CD4-positive, alpha-beta T cell treated with Interleukin-1 beta for 1 hour (primary cell): ENCODE data around the gene SLC12A9.
"Not testable (repeated sequence)": the region's sequence is repeated elsewhere in the genome, so short reads cannot be mapped to it uniquely, and the experiment has no call there.

ENCODE experiments used
- DNase-seq, 2 donors: peaks; one replicate each; pipeline ENCODE4 v3.0.0-alpha.2; 2020 to 2022

The SLC12A9 gene

DNA sequence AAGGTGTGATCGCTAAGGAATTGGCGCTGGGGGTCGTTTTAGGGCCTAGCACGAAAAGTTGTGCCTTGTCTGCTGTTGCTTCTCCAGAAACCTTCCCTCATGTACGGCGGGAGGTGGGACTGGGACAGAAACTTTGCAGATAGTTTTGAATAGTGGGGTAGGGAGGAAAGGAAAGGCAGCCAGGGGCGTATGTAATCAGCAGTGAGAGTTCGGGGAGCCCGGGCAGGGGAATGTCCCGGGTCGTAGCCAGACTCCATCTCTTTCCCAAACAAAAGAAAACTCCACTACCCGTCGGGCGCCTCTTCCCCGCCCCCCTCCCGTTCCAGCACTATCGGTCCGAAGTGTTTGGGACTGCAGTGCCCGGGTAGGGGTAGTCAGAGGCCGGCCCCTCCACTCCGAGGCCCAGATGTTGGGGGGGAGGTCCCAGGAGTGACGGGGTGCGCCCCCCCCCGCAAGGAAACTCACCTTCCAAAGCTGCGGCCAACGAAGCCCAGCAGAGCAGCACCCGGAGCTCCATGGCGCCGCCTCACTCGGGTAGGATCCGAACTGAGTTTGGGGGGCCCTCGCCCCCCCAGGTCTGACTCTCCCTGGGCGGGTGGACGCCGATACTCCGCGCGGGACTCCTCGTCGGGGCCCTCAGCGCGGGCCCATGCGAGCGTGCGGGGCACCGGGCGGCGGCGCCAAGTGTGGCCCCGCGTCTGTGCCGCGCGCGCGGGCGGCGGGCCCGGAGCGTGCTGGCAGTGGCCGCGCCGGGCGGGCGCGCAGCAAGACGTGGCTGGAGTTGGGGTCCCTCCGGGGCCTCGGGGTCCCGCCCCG, 25.8 kb upstream of the SLC12A9 start:
- no peak for DNase-seq

DNA sequence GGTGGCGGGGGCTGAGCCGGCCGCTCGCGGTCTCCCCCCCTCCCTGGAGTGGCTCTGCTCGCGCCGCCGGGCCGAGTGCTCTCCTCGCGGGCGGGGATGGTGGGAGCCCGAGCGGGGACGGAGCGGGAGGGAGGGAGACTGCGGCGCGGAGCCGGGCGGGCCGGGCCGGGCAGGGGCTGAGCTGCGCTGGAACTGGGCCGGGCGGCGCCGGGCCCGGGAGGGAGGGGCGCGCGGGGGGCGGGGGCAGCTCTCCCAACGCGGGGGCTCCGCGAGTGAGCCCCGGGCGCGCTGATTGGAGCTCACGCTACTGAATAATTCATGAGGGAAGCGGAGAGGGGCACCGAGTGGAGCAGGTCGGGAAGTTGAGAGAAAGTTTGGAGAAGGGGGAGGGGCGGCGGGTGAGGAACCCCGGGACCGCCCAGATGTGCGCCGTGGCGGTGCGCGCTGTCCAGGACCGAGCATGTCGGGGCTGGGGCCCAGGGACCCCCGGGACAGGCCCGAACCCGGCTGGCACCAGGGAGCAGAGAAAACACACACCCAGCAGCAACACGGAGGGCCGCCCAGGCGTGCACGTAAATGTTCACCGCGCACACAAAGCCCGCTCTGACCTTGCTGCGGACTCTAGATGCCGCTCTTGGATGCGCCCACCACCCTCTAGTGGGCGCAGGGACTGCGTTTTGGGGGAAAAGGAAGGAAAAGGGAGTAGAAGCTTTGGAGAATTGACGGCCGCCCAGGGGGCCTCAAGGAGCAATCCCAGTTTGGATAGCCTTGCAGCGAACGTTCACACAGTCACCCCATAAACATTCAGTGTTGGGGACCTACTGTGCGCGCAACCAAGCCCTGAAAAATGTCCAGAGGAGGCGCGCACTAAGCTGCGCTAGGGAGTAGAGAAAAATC, 24.9 kb upstream of the SLC12A9 start, which contains the start of gene EPHB4:
Gene EPHB4, minus strand, starts transcription at position 194 of the 897 bp plus-strand sequence. CDS start 493 bp downstream, outside the sequence.
- DNase-seq = no peak

DNA sequence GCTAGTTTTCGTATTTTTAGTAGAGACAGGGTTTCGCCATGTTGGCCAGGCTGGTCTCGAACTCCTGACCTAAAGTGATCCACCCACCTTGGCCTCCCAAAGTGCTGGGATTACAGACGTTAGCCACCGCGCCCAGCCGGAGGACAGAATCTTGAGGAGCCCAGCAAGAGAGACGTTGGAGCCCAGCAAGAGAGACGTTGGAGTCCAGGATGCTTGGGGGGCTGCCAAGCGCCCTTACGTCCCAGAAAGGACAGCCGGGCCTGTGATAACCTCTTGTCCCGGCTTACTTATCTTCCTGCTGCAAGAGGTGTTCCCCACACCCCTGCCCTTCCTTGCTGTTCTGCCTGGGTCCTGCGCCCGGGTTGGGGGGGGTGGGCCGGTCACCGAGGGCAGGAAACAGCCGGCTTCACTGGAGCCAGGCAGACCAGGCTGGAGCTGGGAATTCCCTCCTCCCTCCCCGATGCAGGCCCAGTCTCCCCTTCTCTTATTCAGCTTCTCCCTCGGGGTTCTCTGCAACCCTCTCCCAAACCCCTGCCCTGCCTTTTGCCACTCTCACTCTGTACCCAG, 23.3 kb upstream of the SLC12A9 start:
- DNase-seq = no peak

DNA sequence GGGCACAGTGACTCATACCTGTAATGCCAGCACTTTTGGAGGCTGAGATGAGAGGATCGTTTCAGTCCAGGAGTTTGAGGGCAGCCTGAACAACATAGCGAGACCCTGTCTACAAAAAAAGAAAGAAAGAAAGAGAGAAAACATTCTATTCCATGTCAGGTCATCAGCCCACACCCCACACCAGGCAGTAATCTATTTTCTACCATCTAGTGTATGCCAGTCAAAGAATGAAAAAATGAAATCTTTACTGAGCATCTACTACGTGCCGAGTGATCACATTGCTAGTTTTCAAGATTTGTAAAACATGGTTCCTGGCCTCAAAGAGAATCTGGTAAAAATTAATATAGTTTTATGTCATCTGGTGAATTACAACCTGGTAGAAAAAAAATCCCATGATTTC, 22.1 kb upstream of the SLC12A9 start:
- DNase-seq = no peak

DNA sequence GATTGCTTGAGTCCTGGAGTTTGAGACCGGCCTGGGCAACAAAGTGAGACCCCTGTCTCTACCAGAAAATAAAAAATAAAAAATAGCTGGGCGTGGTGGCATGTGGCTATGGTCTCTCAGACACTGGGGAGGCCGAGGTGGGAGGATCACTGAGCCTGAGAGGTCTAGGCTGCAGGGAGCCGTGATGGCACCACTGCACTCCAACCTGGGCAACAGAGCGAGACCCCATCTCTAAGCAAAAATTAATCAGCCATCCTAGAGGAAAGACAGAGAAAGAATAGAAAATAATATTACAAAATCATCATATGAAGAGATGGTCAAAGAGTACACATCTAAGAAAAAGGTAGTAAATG, 20.3 kb upstream of the SLC12A9 start:
- DNase-seq = no peak

DNA sequence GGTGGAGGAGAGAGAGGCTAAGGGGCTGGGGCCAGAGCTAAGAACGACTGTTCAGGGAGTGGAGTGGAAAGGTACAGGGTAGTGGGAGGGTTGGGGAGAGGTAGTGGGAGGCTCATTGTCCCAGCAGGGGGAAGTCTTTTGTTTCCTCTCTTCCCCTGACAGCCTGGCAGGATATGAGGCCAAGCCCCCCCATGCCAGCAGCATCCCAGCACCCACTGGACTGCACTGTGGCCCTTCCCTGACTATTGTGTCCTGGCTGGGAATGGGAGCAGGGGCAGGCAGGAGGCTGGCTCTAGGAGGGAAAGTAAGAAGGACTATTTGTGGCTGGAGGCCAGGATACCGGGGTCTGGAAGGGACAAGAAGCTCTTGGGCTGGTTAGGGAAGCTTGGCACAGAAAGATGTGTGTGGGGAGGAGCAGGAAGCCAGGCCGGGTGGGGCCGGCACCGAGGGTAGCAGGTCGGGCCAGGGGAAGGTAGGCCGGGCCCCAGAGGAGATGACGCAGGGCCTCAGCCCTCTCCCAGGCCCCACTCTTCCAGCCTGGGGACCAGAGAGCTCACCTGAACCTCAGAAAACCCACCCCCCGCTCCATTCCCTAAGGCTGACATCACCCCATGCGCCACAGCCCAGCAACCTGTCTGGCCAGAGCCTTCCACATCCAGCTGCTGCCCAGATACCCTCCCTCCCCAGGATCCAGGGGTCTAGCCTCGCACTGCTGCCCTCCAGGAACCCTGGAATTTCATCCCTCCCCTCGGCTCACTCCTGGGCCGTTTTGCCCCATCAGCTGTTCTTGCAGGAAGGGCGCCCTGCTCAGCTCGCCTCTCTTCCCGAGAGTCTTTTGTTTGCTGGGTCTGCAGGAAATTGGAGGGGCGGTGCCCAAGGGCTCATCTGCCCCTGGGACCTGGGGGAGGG, 16.4 kb upstream of the SLC12A9 start:
- no peak for DNase-seq

DNA sequence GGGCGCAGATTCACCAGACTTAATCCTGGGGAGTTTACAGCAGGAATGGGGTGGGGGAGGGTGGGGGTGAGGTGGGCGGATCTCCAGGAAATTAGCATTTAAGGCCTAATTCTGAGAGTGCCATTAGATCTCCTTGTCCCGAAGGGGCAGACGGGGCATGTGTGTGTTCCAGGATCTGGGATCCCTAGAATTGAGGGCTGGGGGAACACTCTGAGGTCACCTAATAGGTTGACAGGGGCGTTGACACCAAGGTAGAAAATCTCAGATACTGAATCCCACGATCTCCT, 15.8 kb upstream of the SLC12A9 start:
- no peak for DNase-seq

DNA sequence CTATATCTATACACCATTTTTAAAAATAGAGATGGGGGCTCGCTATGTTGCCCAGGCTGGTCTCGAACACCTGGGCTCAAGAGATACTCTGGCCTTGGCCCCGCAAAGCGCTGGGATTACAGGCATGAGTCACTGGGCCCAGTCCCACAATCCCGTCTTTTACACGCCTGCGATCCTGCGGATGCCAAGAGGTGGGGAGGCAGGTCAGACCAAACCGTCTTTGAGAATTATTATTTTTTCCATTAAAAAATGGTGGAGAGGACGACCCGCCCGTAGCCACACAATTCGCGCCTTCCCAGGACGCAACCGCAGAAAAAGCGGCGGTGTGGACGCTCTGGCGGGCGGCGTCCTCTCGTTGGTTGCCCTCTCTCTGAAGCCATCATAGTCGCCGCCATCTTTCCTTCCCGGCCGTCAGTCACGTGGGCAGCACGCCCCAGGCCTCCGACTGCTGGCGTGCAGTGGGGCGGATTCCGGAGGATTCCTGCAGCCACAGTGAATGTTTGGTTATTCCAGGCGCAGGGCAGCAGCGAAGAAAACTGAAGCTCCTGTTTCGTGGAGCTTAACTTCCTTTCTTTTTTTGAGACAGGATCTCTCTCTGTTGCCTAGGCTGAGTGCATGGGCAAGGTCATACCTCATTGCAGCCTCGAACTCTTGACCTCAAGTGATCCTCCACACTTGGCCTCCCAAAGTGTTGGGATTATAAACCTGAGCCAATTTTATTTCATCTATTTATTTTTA, 15.2 kb upstream of the SLC12A9 start:
- DNase-seq = peak; percentile 78 to 82

DNA sequence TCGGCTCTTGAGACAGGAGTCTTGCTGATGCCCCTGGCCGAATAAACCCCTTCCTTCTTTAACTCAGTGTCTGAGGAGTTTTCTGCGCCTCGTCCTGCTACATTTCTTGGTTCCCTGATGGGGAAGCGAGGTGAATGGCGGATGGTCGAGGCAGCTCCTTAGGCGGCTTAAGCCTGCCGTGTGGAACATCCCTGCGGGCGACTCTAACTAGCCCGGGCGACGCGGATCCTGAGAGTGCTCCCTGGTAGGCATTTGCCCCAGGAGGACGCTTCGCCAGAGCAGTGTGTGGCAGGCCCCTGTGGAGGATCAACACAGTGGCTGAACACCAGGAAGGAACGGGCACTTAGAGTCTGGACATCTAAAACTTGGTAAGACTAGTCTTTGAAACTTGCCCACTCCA, 13.2 kb upstream of the SLC12A9 start:
- DNase-seq = no peak

DNA sequence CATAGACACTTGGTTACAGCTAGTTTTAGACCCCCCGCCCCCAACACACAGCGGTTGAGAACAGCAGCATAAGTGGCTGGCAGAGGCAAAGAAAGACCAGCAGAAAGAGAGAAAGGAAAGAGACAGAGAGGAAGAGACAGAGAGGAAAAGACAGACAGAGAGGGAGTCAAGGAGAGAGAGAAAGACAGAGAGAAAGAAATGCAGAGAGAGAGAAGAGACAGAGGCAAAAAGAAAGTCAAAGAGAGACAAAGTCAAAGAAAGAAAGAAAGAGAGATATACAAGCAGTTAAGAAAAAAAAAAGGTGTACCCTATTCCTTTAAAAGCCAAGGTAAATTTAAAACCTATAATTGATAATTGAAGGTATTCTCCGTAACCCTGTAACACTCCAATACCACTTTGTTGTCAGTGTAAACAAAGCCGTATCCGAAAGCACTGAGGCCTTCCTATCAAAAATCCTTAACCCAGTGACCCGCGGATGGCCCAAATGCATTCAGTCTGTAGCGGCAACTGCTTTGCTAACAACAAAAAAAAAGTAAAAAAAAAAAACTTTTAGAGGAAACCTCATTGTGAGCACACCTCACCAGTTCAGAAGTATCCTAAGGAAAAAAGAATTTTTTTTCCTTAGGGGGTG, 11.9 kb upstream of the SLC12A9 start:
- DNase-seq = no peak

DNA sequence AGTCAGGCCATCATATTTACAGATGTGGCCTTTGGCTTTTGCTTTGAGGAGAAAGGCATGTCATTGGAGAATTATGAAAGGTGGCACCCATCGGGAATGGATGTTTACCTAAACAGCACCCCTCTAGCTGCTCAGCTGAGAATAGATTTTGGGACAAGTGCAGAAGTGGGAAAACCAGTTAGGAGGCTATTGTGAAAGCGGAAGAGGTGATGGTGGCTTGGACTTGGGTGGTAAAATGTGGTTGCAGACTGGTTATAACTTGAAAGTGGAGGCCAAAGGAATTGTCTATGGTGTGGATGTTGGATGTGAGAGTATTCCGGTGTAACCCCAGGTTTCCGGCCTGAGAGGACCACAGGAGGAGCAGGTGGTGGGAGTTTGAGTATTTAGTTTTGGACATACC, 5.2 kb upstream of the SLC12A9 start:
- no peak for DNase-seq

DNA sequence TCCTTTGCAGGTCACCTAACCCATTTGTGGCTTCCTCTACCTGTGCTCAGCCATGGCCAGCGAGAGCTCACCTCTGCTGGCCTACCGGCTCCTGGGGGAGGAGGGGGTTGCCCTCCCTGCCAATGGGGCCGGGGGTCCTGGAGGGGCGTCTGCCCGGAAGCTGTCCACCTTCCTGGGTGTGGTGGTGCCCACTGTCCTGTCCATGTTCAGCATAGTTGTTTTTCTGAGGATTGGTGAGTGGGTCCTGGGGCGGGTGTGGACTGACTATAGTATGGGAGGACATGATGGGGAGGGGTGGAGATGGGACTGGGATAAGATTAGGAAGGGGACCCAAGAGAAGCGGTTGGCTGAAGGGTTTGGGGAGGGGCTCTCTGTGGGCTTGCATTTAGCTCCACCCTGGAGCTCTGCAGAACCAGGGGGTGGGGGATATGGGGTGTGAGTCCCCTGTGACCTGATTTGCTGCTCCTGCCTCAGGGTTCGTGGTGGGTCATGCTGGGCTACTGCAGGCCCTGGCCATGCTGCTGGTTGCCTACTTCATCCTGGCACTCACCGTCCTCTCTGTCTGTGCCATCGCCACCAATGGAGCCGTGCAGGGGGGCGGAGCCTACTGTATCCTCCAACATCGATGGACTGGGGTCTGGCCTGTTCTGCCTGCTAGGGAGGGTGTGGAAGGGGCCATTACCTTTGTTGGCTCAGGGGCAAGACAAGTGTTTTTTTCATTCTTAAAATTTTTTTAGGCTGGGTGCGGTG, 1.8 kb downstream of the SLC12A9 start:
- no peak for DNase-seq

DNA sequence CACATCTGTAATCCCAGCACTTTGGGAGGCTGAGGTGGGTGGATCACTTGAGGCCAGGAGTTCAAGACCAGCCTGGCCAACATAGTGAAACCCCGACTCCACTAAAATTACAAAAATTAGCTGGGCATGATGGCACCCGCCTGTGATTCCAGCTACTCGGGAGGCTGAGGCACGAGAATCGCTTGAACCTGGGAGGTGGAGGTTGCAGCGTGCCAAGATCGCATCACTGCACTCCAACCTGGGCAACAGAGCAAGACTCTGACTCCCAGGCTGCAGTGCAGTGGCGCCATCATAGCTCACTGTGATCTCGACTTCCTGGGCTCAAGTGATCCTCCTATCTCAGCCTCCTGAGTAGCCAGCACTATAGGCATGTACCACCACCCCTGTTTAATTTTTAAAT, 2.4 kb downstream of the SLC12A9 start:
- not testable (repeated sequence) for DNase-seq

DNA sequence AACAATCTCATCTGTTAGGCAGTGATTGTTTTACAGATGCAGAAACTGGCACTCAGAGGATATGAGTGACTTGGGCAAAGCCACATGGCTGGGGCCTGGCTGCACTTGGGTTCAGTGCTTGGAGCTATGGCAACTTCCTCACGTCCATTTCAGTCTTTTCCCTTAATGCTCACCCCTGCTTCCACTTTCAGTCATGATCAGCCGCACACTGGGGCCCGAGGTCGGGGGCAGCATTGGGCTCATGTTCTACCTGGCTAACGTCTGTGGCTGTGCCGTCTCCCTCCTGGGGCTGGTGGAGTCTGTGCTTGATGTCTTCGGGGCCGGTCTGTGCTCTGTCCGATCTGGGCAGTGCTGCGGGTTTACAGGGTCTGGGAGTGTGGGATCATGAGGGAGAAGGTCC, 3.0 kb downstream of the SLC12A9 start:
- DNase-seq = no peak

DNA sequence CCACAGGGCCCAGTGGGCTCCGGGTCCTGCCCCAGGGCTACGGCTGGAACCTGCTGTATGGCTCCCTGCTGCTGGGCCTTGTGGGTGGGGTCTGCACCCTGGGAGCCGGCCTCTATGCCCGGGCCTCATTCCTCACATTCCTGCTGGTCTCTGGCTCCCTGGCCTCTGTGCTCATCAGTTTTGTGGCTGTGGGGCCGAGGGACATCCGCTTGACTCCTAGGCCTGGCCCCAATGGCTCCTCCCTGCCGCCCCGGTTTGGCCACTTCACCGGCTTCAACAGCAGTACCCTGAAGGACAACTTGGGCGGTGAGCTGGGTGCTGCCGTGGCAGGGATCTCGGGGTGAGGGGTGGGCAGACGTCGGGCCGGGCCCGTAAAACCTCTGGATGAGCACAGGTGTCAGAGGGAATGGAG, 4.4 kb downstream of the SLC12A9 start:
- DNase-seq = no peak

DNA sequence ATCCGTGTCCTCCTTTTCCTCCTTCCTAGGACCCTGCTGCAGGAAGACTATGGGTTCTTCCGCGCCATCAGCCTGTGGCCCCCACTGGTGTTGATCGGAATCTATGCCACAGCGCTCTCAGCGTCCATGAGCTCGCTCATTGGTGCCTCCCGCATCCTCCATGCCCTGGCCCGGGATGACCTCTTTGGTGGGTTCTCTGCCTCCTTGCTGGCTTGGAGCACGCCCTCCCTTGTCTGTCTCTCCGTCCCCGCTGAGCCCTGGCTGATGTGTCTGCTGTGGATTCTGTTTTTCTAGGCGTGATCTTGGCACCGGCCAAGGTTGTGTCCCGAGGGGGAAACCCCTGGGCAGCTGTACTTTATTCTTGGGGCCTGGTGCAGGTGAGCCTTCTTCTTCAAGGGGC, 7.3 kb downstream of the SLC12A9 start:
- no peak for DNase-seq

DNA sequence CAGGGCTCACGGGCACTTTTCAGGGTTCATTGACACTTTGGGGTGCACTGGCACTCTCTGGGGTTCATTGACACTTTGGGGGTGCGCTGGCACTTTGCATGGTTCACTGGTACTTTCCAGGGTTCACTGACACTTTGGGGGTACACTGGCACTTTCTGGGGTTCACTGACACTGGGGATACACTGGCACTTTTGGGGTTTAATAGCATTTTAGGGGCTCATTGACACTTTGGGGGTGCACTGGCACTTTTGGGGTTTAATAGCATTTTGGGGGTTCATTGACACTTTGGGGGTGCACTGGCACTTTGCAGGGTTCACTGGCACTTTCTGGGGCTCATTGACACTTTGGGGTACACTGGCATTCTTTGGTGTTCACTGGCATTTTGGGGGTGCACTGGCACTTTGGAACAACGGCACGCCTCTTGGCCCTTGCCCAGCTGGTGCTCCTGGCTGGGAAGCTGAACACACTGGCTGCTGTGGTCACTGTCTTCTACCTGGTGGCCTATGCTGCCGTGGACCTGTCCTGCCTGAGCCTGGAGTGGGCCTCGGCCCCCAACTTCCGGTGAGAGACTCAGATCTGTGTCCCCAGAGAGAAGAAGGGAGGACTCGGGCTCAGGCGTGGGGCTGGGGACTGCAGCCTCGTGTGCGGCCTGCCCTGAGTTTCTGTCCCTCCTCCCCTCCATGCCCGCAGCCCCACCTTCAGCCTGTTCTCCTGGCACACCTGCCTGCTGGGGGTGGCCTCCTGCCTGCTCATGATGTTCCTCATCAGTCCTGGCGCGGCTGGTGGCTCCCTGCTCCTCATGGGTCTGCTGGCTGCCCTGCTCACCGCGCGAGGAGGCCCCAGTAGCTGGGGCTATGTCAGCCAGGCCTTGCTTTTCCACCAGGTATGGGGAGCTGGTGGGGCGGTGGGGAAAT, 8.4 kb downstream of the SLC12A9 start:
- DNase-seq = no peak

DNA sequence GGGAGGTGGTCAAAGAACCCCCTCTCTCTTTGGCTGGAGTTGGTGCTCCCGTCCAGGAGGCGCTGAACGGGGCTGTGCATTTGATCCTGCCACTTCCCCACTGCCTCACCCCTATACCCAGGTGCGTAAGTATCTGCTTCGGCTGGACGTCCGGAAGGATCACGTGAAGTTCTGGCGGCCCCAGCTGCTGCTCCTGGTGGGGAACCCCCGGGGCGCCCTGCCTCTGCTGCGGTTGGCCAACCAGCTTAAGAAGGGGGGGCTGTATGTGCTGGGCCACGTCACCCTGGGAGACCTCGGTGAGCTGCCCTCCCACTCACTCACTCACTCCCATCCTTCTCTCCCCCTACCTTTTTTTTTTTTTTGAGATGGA, 9.1 kb downstream of the SLC12A9 start:
- no peak for DNase-seq

DNA sequence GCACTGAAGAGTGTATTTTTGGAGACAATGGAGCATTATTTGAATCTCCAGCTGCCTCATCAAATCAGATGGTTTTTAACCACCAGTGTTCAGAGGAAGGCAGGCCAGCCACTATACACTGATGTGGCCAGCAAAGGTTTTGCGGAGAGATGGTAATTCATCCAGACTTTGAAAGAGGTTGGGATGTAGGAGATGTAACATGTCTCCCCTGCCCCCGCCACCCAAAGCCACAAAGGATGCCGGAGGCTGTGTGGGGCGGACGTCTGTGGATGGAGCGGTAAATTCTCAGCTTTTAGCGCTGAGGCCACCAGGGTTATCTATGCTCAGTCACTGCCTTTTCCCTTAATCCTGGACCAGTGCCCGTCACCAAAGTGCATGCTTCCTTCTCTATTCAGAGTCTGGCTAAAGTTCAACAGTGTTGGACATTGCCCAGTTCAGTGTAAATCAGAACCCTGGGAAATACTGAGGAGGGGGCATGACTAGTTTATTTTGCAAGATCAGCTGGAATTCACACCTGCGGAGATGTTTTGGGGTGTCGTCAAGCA, 11.0 kb downstream of the SLC12A9 start:
- DNase-seq = no peak
